Loucy (cell line): ENCODE measurements around the gene SERPINA5.

ENCODE experiments used
- H2AFZ ChIP-seq: fragments of 200-600 bp; sonication (generic); 2 replicates; pipeline ENCODE4 v1.6.0; 2016; ENCODE audit warnings: antibody characterized with exemption, mild to moderate bottlenecking, low read length, moderate library complexity
- H3F3A ChIP-seq: fragments of 200-600 bp; 2 replicates; pipeline ENCODE4 v1.6.0; 2016; ENCODE audit warnings: antibody characterized with exemption, low read depth, mild to moderate bottlenecking
- H3K27me3 ChIP-seq: fragments of 200-600 bp; sonication (generic); 2 replicates; pipeline ENCODE4 v1.6.1; 2014; ENCODE audit warnings: low read length, mild to moderate bottlenecking; ENCODE audit not compliant: insufficient read depth, poor library complexity, severe bottlenecking
- H3K36me3 ChIP-seq: fragments of 200-600 bp; sonication (generic); 2 replicates; pipeline ENCODE4 v1.6.1; 2016; ENCODE audit warnings: low read length; ENCODE audit not compliant: insufficient read depth
- H3K4me1 ChIP-seq: fragments of 200-600 bp; sonication (generic); 2 replicates; pipeline ENCODE4 v1.5.1; 2014; ENCODE audit warnings: low read length, mild to moderate bottlenecking; ENCODE audit not compliant: insufficient read depth, poor library complexity, severe bottlenecking
- H3K4me2 ChIP-seq: fragments of 200-600 bp; sonication (generic); 2 replicates; pipeline ENCODE4 v1.6.0; 2014; ENCODE audit warnings: antibody characterized with exemption, low read length, low read depth, mild to moderate bottlenecking; ENCODE audit not compliant: poor library complexity, severe bottlenecking
- H3K4me3 ChIP-seq: fragments of 200-600 bp; sonication (generic); 2 replicates; pipeline ENCODE4 v1.5.1; 2014; ENCODE audit warnings: low read length, mild to moderate bottlenecking, mixed read lengths; ENCODE audit not compliant: poor library complexity, severe bottlenecking
- H3K79me2 ChIP-seq: fragments of 200-600 bp; sonication (generic); 2 replicates; pipeline ENCODE4 v1.6.1; 2014; ENCODE audit warnings: low read length; ENCODE audit not compliant: insufficient read depth
- H3K9ac ChIP-seq: fragments of 200-600 bp; sonication (generic); 2 replicates; pipeline ENCODE4 v1.6.0; 2014; ENCODE audit warnings: mild to moderate bottlenecking, low read depth, low read length, moderate library complexity; ENCODE audit not compliant: poor library complexity, severe bottlenecking
- H3K9me2 ChIP-seq: fragments of 200-600 bp; sonication (generic); replicated peaks from 2 replicates; pipeline ENCODE4 v1.6.1; 2016; ENCODE audit warnings: low read depth, low read length, mixed read lengths
- H3K9me3 ChIP-seq: fragments of 200-600 bp; sonication (generic); 2 replicates; pipeline ENCODE4 v1.6.1; 2014; ENCODE audit warnings: mild to moderate bottlenecking, antibody characterized with exemption, low read length, low read depth; ENCODE audit not compliant: insufficient read depth
- H4K20me1 ChIP-seq: fragments of 200-600 bp; sonication (generic); 2 replicates; pipeline ENCODE4 v1.6.0; 2014; ENCODE audit warnings: antibody characterized with exemption, low read length, mild to moderate bottlenecking; ENCODE audit not compliant: insufficient read depth, poor library complexity, severe bottlenecking
- EZH2phosphoT487 ChIP-seq: fragments of 200-600 bp; IDR thresholded peaks from 2 replicates; pipeline ENCODE4 v1.6.1; 2018; ENCODE audit warnings: antibody characterized with exemption, mild to moderate bottlenecking, moderate library complexity, borderline replicate concordance
- TF ChIP-seq, protein P1 (sequence below): fragments of 200-600 bp; sonication (generic); conservative IDR thresholded peaks from 2 replicates; pipeline ENCODE4 v1.5.1; 2014; ENCODE audit warnings: mild to moderate bottlenecking, antibody characterized with exemption, low read length

The SERPINA5 gene

DNA sequence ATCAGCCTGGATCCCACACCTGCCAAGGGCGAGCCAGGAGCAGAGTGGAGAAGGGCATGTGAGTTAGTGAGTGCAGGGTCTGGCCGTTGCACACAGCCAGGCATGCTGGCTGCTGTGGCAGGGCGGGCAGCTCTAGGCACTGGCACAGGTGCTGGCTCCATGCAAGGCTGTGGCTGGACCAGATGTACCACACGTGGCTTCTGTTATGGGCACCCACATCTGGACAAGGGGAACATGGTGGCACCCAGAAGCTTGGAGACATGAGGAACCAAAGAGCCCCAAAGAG lies 51.0 kb downstream of the SERPINA5 start:
- no peak overlapping the region for H2AFZ ChIP-seq
- H3K4me2 ChIP-seq = no peak overlapping the region
- no peaks in the 10 kb centered on the region for H4K20me1 ChIP-seq
- H3K9me3 ChIP-seq = 0 out of 2 replicates have a peak, but pooled peaks cover 6% of the 10 kb centered on the region
- H3K9me2 ChIP-seq = no peaks in the 10 kb centered on the region
- H3K36me3 ChIP-seq = no peaks in the 10 kb centered on the region
- H3K79me2 ChIP-seq = no peaks in the 10 kb centered on the region
- no peaks in the 10 kb centered on the region for H3F3A ChIP-seq
- no peak for TF ChIP-seq EZH2phosphoT487
- TF ChIP-seq, protein P1, sequence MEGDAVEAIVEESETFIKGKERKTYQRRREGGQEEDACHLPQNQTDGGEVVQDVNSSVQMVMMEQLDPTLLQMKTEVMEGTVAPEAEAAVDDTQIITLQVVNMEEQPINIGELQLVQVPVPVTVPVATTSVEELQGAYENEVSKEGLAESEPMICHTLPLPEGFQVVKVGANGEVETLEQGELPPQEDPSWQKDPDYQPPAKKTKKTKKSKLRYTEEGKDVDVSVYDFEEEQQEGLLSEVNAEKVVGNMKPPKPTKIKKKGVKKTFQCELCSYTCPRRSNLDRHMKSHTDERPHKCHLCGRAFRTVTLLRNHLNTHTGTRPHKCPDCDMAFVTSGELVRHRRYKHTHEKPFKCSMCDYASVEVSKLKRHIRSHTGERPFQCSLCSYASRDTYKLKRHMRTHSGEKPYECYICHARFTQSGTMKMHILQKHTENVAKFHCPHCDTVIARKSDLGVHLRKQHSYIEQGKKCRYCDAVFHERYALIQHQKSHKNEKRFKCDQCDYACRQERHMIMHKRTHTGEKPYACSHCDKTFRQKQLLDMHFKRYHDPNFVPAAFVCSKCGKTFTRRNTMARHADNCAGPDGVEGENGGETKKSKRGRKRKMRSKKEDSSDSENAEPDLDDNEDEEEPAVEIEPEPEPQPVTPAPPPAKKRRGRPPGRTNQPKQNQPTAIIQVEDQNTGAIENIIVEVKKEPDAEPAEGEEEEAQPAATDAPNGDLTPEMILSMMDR = no peak
- no peak overlapping the region for H3K4me3 ChIP-seq
- no peaks in the 10 kb centered on the region for H3K4me1 ChIP-seq
- H3K9ac ChIP-seq = no peak overlapping the region
- no peaks in the 10 kb centered on the region for H3K27me3 ChIP-seq

DNA sequence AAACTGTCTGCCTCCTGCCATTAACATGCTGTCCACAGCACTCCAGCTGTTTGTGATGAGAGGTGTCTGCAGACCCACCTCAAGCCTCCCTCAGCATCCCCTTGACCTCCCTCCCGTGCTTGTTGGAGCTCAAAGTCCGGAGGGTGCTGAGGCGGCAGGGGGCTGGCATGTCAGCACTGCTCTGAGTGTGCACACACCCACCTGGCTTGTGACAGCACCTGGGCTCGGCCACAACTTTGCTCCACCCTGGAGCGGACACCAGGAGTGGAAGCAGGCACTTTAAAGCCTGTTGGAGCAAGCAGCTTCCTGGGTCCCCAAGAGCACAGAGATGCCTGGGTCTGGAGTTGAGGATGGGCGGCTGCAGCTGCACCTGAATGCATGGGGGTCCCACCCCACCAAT lies 51.9 kb downstream of the SERPINA5 start:
- Histone ChIP-seq H3K4me3 (no peak overlapping the region), H3K9me3 (0 out of 2 replicates have a peak, but pooled peaks cover 6% of the 10 kb centered on the region), H3K4me2 (no peak overlapping the region), H3K79me2 (no peaks in the 10 kb centered on the region), H3K4me1 (no peaks in the 10 kb centered on the region), H3F3A (no peaks in the 10 kb centered on the region), H4K20me1 (no peaks in the 10 kb centered on the region), H3K36me3 (no peaks in the 10 kb centered on the region), H3K9me2 (no peaks in the 10 kb centered on the region), H2AFZ (no peak overlapping the region), H3K27me3 (no peaks in the 10 kb centered on the region), H3K9ac (no peak overlapping the region)
- TF ChIP-seq, protein P1 = no peak
- TF ChIP-seq EZH2phosphoT487 = no peak

DNA sequence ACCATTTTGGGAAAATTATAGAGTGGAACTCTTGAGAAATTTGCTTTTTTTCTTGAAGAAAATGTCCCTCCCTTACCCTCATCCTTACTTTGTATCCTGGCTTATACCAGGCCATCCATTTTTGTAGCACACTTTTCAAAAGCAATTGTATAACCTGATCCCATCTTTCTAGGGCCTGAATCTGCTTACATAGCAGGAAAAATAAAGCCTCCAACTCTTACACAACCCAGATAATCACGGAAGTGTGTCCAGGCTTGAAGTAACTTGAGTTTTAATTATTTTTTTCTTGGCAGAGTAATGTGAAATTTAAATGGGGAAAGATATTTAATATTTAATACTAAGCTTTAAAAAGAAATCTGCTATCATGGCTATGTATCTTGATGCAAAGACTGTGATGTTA lies 53.9 kb downstream of the SERPINA5 start:
- Histone ChIP-seq H3F3A (no peaks in the 10 kb centered on the region), H3K36me3 (no peaks in the 10 kb centered on the region)

More for the DNA sequence above, 53.9 kb downstream of the SERPINA5 start:
- H3K27me3 ChIP-seq = no peaks in the 10 kb centered on the region
- H3K4me2 ChIP-seq = no peak overlapping the region
- no peak overlapping the region for H3K4me3 ChIP-seq
- no peaks in the 10 kb centered on the region for H3K9me2 ChIP-seq
- H4K20me1 ChIP-seq = no peaks in the 10 kb centered on the region
- no peak overlapping the region for H3K9ac ChIP-seq
- peaks cover under 1% of the 10 kb centered on the region; the same call in 1 of the 2 replicates for H3K9me3 ChIP-seq
- H3K79me2 ChIP-seq = no peaks in the 10 kb centered on the region
- no peak for TF ChIP-seq EZH2phosphoT487
- TF ChIP-seq, protein P1 = no peak
- H2AFZ ChIP-seq = no peak overlapping the region
- no peaks in the 10 kb centered on the region for H3K4me1 ChIP-seq
